PC-3 (cell line): ENCODE results near the gene SENP1. TPM values are rescaled to one million over a fixed set of nuclear protein-coding genes. Genes with fewer than 3 reads are reported as not detected.

Experiments
- ATAC-seq: fragments of 200-7000 bp; cut with Tn5 transposase; 2 replicates; pipeline ENCODE4 v1.9.1; 2020; ENCODE audit warnings: mild to moderate bottlenecking, moderate library complexity
- BruUV-seq: library from RNA; stranded (reverse); fragments of 400-500 nt; replicated peaks from 2 replicates; lab custom pipeline; 2021; lab: Mats Ljungman, UMichigan
- CTCF ChIA-PET: fragments of 300-600 bp; sonication (Branson Sonifier 250); formaldehyde crosslinking; loops from one replicate; lab custom pipeline; 2022; ENCODE audit warnings: antibody characterized with exemption; lab: Charles Lee
- POLR2A ChIA-PET: fragments of 300-600 bp; sonication (Branson Sonifier 250); formaldehyde crosslinking; loops from one replicate; lab custom pipeline; 2022; ENCODE audit warnings: antibody characterized with exemption; ENCODE audit not compliant: unreplicated experiment; lab: Charles Lee
- DNase-seq: peaks from one replicate; pipeline ENCODE4 v3.0.0-alpha.2; 2015
- H2AFZ ChIP-seq: fragments of 300-600 bp; sonication (generic); 2 replicates; pipeline ENCODE4 v1.6.0; 2016; ENCODE audit warnings: antibody characterized with exemption, low read length
- H3F3A ChIP-seq: fragments of 300-600 bp; sonication (generic); one replicate; pipeline ENCODE4 v1.6.0; 2017; ENCODE audit warnings: antibody characterized with exemption, low read length, control low read depth, mild to moderate bottlenecking; ENCODE audit not compliant: unreplicated experiment
- H3K27ac ChIP-seq: fragments of 300-600 bp; sonication (generic); 2 replicates; pipeline ENCODE4 v1.5.1; 2016; ENCODE audit warnings: mild to moderate bottlenecking, low read length
- H3K27me3 ChIP-seq: fragments of 300-600 bp; sonication (generic); 2 replicates; pipeline ENCODE4 v1.6.1; 2016; ENCODE audit warnings: low read length, mixed read lengths
- H3K36me3 ChIP-seq: fragments of 300-600 bp; sonication (generic); 2 replicates; pipeline ENCODE4 v1.6.1; 2016; ENCODE audit warnings: low read depth, mixed run types, low read length, mixed read lengths
- H3K4me1 ChIP-seq: fragments of 300-600 bp; sonication (generic); 2 replicates; pipeline ENCODE4 v1.5.1; 2016; ENCODE audit warnings: low read length; ENCODE audit not compliant: insufficient read depth
- H3K4me2 ChIP-seq: fragments of 300-600 bp; sonication (generic); 2 replicates; pipeline ENCODE4 v1.6.0; 2016; ENCODE audit warnings: low read length
- H3K4me3 ChIP-seq: fragments of 300-600 bp; sonication (generic); 2 replicates; pipeline ENCODE4 v1.5.1; 2016; ENCODE audit warnings: mild to moderate bottlenecking, low read length, mixed read lengths
- H3K79me2 ChIP-seq: fragments of 300-600 bp; sonication (generic); 2 replicates; pipeline ENCODE4 v1.6.1; 2017; ENCODE audit warnings: low read length, mixed read lengths
- H3K9ac ChIP-seq: fragments of 300-600 bp; sonication (generic); 2 replicates; pipeline ENCODE4 v1.6.0; 2016; ENCODE audit warnings: mild to moderate bottlenecking, low read length
- H3K9me2 ChIP-seq: fragments of 300-600 bp; sonication (generic); replicated peaks from 2 replicates; pipeline ENCODE4 v1.6.1; 2016; ENCODE audit warnings: mixed run types, low read length, mixed read lengths
- H3K9me3 ChIP-seq: fragments of 300-600 bp; sonication (generic); 2 replicates; pipeline ENCODE4 v1.6.1; 2016; ENCODE audit warnings: low read length, mixed read lengths
- H4K20me1 ChIP-seq: fragments of 300-600 bp; sonication (generic); 2 replicates; pipeline ENCODE4 v1.6.1; 2016; ENCODE audit warnings: low read length, mixed read lengths
- EZH2 ChIP-seq: fragments of 300-600 bp; sonication (generic); IDR thresholded peaks from one replicate; pipeline ENCODE4 v1.6.1; 2017; ENCODE audit warnings: antibody characterized with exemption, mild to moderate bottlenecking, low read length; ENCODE audit not compliant: unreplicated experiment
- EZH2phosphoT487 ChIP-seq: fragments of 300-600 bp; sonication (generic); IDR thresholded peaks from 2 replicates; pipeline ENCODE4 v1.6.1; 2018; ENCODE audit warnings: mild to moderate bottlenecking, antibody characterized with exemption, low read length, borderline replicate concordance
- intact Hi-C: fragments of 100-400 bp; cut with micrococcal nuclease; formaldehyde crosslinking; loops from 2 replicates; pipeline ENCODE4 v1.9.0; 2023
- total RNA-seq: library from RNA; depleted of rRNA; stranded (reverse); fragments of >200 nt; gene quantifications from 2 replicates; pipeline ENCODE4 v1.2.3, GENCODE V29; 2014
- TF ChIP-seq, protein P1 (sequence below): fragments of 300-600 bp; sonication (generic); conservative IDR thresholded peaks from 2 replicates; pipeline ENCODE4 v1.5.1; 2017; ENCODE audit warnings: antibody characterized with exemption, low read depth, mild to moderate bottlenecking, low read length

SENP1 gene
- total RNA-seq, 1 experiment from 2014 or later = 20.9 TPM

DNA sequence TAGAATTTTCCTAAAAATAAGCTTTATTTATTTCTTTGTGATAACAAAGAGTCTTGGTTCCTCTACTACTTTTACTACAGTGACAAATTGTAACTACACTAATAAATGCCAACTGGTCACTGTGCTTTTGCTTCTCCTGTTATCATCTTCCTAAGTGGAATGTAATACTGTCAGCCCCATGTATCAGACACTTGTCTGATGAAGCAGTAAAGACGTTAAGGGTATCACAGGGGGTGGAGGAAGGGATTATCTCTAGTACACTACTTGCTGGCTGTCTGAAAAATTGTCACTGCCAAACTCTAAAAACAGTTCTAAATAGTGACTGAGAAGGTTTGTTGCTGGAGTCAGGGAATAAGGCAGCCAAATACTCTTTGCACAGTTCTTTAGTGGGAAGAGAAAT is 40.1 kb upstream of the SENP1 start:
- ATAC-seq (no peak), DNase-seq (no peak)
- H3K4me3 ChIP-seq = no peak overlapping the region
- H3K4me2 ChIP-seq = no peak overlapping the region
- peaks cover 39% of the 10 kb centered on the region; the same call in 1 of the 2 replicates for H3K36me3 ChIP-seq
- H2AFZ ChIP-seq = no peak overlapping the region
- CTCF ChIA-PET = no interaction called here
- H3K9me3 ChIP-seq = no peaks in the 10 kb centered on the region
- H3K27me3 ChIP-seq = no peaks in the 10 kb centered on the region
- TF ChIP-seq EZH2 (no peak), EZH2phosphoT487 (no peak)
- TF ChIP-seq, protein P1, sequence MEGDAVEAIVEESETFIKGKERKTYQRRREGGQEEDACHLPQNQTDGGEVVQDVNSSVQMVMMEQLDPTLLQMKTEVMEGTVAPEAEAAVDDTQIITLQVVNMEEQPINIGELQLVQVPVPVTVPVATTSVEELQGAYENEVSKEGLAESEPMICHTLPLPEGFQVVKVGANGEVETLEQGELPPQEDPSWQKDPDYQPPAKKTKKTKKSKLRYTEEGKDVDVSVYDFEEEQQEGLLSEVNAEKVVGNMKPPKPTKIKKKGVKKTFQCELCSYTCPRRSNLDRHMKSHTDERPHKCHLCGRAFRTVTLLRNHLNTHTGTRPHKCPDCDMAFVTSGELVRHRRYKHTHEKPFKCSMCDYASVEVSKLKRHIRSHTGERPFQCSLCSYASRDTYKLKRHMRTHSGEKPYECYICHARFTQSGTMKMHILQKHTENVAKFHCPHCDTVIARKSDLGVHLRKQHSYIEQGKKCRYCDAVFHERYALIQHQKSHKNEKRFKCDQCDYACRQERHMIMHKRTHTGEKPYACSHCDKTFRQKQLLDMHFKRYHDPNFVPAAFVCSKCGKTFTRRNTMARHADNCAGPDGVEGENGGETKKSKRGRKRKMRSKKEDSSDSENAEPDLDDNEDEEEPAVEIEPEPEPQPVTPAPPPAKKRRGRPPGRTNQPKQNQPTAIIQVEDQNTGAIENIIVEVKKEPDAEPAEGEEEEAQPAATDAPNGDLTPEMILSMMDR = no peak
- no peaks in the 10 kb centered on the region for H3K79me2 ChIP-seq
- no peaks in the 10 kb centered on the region for H4K20me1 ChIP-seq
- BruUV-seq = no TSS peak
- H3K4me1 ChIP-seq = no peaks in the 10 kb centered on the region
- H3K9me2 ChIP-seq = no peaks in the 10 kb centered on the region
- no peak overlapping the region for H3K27ac ChIP-seq
- no peak overlapping the region for H3K9ac ChIP-seq
- no peaks in the 10 kb centered on the region for H3F3A ChIP-seq
- POLR2A ChIA-PET = no interaction called here
- intact Hi-C loops = no loop called here

DNA sequence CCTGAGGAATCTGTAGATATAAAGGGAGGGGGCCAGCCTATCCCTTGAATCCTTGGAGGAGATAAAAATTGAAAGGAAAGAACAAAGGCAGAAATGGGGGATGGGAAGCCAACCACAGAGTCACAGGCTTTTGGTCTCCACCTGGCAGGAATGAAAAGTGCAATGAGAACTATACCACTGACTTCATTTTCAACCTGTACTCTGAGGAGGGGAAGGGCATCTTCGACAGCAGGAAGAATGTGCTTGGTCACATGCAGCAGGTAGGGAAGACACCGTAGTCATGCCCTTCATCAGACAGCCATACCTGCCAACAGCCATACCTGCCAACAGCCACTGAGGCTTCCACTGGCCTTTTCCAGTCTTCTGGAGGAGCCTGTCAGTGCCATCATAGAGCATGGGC is 38.0 kb upstream of the SENP1 start:
- intact Hi-C loops = no loop called here
- Histone ChIP-seq H3K9me3 (no peaks in the 10 kb centered on the region), H3K27me3 (no peaks in the 10 kb centered on the region), H3K9ac (no peak overlapping the region), H2AFZ (no peak overlapping the region), H3K27ac (no peak overlapping the region), H3K4me3 (no peak overlapping the region), H3K4me1 (no peaks in the 10 kb centered on the region), H4K20me1 (no peaks in the 10 kb centered on the region), H3K36me3 (peaks cover 39% of the 10 kb centered on the region; the same call in 1 of the 2 replicates), H3K9me2 (no peaks in the 10 kb centered on the region), H3F3A (no peaks in the 10 kb centered on the region), H3K79me2 (no peaks in the 10 kb centered on the region), H3K4me2 (no peak overlapping the region)
- ATAC-seq (no peak), DNase-seq (no peak)
- no peak for TF ChIP-seq EZH2phosphoT487
- TF ChIP-seq EZH2 = no peak
- TF ChIP-seq, protein P1 = no peak
- BruUV-seq = no TSS peak
- ChIA-PET CTCF (no interaction called here), POLR2A (no interaction called here)

DNA sequence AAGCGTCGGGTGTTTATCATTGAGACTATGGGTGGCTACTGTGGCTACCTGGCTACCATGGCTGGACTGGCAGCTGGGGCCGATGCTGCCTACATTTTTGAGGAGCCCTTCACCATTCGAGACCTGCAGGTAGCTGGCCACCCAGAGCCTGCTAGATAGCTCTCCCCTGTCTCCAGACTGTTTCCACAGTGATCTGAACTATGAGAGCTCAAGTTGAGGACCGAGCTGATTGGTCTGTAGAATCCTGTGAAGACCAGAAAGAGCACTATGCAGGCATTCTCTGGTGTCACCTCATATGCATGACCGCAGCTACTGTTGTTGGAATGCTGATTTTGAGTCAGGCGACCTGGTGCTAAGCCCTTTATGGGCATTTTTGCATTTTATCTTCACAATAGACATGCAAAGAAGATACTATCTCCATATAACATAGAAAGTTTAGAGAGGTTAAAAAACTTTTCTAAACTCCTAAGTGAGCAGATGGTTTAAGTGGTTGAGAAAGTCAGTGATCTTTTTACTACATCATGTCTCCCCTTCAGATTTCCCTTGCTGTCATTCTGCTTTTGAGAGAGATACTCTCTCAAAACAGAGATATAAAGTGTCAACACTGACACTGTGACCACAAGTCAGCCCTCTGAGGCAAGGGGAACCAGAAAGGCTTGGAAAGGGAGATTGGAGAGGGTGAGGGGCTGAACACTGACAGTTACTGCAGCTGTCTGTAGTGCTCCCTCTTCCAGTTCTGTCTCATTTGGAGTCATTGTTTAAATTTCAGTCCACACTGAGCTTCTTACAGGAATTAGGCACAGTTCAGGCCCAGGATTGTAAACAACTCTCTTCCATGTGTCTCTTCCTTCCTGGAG is 37.2 kb upstream of the SENP1 start:
- Histone ChIP-seq H3K27me3 (no peaks in the 10 kb centered on the region), H2AFZ (no peak overlapping the region), H3K9me2 (no peaks in the 10 kb centered on the region), H3K79me2 (no peaks in the 10 kb centered on the region), H3K27ac (no peak overlapping the region), H3K36me3 (peaks cover 39% of the 10 kb centered on the region; the same call in 1 of the 2 replicates), H3F3A (no peaks in the 10 kb centered on the region), H3K9ac (no peak overlapping the region), H4K20me1 (no peaks in the 10 kb centered on the region), H3K4me3 (no peak overlapping the region), H3K9me3 (no peaks in the 10 kb centered on the region), H3K4me2 (no peak overlapping the region), H3K4me1 (no peaks in the 10 kb centered on the region)
- BruUV-seq = no TSS peak
- TF ChIP-seq EZH2 (no peak), EZH2phosphoT487 (no peak)
- TF ChIP-seq, protein P1 = no peak
- intact Hi-C loops = no loop called here
- DNase-seq (no peak), ATAC-seq (no peak)
- ChIA-PET CTCF (no interaction called here), POLR2A (no interaction called here)
